Ovary (tissue), 3 donors: ENCODE results near the gene DCAF8.

ENCODE experiments used
- EP300 ChIP-seq: sonication (generic); formaldehyde crosslinking; IDR thresholded peaks from one replicate; pipeline ENCODE4 v1.6.1; 2017; ENCODE audit warnings: antibody characterized with exemption
- POLR2A ChIP-seq: fragments of 450-650 bp; IDR thresholded peaks from one replicate; pipeline ENCODE4 v1.6.1; 2017; ENCODE audit warnings: antibody characterized with exemption, mild to moderate bottlenecking, moderate library complexity
- TF ChIP-seq, protein P1 (sequence below), 3 donors: fragments of 450-650 bp in 2 of 3; fragments of 200-600 bp in 1 of 3; IDR thresholded peaks; one replicate each; pipeline versions ENCODE4 v1.5.1 to v1.8.0; 2016 to 2022; ENCODE audit warnings: antibody characterized with exemption in 3 of 3, mild to moderate bottlenecking in 1 of 3
- donor health status: DM: no; HTN: no; CAD: no.

DNA sequence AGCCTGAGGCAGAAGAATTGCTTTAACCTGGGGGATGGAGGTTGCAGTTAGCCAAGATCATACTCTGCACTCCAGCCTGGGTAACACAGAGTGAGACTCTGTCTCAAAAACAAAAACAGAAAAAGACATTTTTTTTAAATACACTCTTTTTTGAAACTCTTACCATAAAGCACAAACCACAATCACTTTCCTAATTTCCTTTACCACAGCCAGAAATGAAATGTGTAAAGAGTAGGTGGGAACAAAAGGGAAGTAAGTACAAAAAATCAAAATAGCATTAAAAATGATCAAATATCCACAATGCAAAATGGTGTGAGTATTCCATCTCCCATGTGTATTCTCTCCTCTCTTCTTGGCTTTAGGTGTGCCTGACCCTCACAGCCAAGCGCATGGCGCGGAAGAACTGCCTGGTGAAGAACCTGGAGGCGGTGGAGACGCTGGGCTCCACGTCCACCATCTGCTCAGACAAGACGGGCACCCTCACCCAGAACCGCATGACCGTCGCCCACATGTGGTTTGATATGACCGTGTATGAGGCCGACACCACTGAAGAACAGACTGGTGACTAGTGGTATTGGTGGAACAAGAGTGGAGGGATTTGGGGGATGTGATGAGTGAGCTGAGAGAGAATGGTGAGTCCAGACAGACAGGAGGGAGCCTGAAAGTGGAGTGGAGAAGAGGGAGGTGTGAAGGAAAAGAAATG, 96.0 kb downstream of the DCAF8 start:
- TF ChIP-seq, protein P1, sequence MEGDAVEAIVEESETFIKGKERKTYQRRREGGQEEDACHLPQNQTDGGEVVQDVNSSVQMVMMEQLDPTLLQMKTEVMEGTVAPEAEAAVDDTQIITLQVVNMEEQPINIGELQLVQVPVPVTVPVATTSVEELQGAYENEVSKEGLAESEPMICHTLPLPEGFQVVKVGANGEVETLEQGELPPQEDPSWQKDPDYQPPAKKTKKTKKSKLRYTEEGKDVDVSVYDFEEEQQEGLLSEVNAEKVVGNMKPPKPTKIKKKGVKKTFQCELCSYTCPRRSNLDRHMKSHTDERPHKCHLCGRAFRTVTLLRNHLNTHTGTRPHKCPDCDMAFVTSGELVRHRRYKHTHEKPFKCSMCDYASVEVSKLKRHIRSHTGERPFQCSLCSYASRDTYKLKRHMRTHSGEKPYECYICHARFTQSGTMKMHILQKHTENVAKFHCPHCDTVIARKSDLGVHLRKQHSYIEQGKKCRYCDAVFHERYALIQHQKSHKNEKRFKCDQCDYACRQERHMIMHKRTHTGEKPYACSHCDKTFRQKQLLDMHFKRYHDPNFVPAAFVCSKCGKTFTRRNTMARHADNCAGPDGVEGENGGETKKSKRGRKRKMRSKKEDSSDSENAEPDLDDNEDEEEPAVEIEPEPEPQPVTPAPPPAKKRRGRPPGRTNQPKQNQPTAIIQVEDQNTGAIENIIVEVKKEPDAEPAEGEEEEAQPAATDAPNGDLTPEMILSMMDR (IDR thresholded peaks at IDR 0.05), result no peak
- TF ChIP-seq POLR2A (no peak), EP300 (no peak)
